Fibroblast of lung (primary cell): Measurements from ENCODE around the gene NCAN. TPM values are rescaled to one million over a fixed set of nuclear protein-coding genes. Genes with fewer than 3 reads are reported as not detected.

ENCODE experiments used
- DNase-seq, 2 donors: peaks; one replicate each; pipeline versions ENCODE4 v3.0.0 to v3.0.0-alpha.2; 2010; ENCODE audit warnings: low read depth in 2 of 2
- H2AFZ ChIP-seq: 2 replicates; pipeline ENCODE4 v1.5.1; 2012; ENCODE audit warnings: low read length, control low read depth, inconsistent platforms
- H3K27ac ChIP-seq: 2 replicates; pipeline ENCODE4 v1.5.1; 2011; ENCODE audit warnings: low read length, control low read depth; ENCODE audit not compliant: insufficient read depth
- H3K27me3 ChIP-seq: 2 replicates; pipeline ENCODE4 v1.5.1; 2011; ENCODE audit warnings: mild to moderate bottlenecking, low read length; ENCODE audit not compliant: control insufficient read depth, insufficient read depth
- H3K36me3 ChIP-seq: 2 replicates; pipeline ENCODE4 v1.5.1; 2011; ENCODE audit warnings: low read length; ENCODE audit not compliant: control insufficient read depth, insufficient read depth
- H3K4me1 ChIP-seq: 2 replicates; pipeline ENCODE4 v1.5.1; 2011; ENCODE audit warnings: low read length; ENCODE audit not compliant: control insufficient read depth, insufficient read depth; ENCODE audit errors: extremely low read depth
- H3K4me2 ChIP-seq: 2 replicates; pipeline ENCODE4 v1.5.1; 2011; ENCODE audit warnings: low read length, control low read depth; ENCODE audit not compliant: insufficient read depth; ENCODE audit errors: extremely low read depth
- H3K4me3 ChIP-seq, 4 experiments: fragments of 200-600 bp in 1 of 4; sonication (generic) in 1 of 4; replicated peaks in 1 of 4; 2 replicates each; pipeline ENCODE4 v1.5.1; 2011 to 2016; ENCODE audit warnings: low read length in 4 of 4, low read depth in 3 of 4, mild to moderate bottlenecking in 3 of 4, control low read depth in 2 of 4, inconsistent platforms in 1 of 4, mixed read lengths in 1 of 4; ENCODE audit not compliant: insufficient read depth in 1 of 4; ENCODE audit errors: control extremely low read depth in 1 of 4
- H3K79me2 ChIP-seq: 2 replicates; pipeline ENCODE4 v1.5.1; 2012; ENCODE audit warnings: mild to moderate bottlenecking, low read length, inconsistent platforms; ENCODE audit not compliant: control insufficient read depth, insufficient read depth
- H3K9ac ChIP-seq: 2 replicates; pipeline ENCODE4 v1.5.1; 2011; ENCODE audit warnings: mild to moderate bottlenecking, low read length, control low read depth; ENCODE audit not compliant: insufficient read depth
- H3K9me3 ChIP-seq: 2 replicates; pipeline ENCODE4 v1.5.1; 2012; ENCODE audit warnings: low read depth, low read length; ENCODE audit not compliant: control insufficient read depth, insufficient read depth
- H4K20me1 ChIP-seq: 2 replicates; pipeline ENCODE4 v1.5.1; 2011; ENCODE audit warnings: low read length; ENCODE audit not compliant: control insufficient read depth, insufficient read depth; ENCODE audit errors: extremely low read depth
- EZH2 ChIP-seq: IDR thresholded peaks from 2 replicates; pipeline ENCODE4 v1.5.1; 2012; ENCODE audit warnings: low read length, control low read depth, mild to moderate bottlenecking; ENCODE audit errors: missing control alignments
- polyA plus RNA-seq, 2 donors: library from polyadenylated mRNA; depleted of rRNA in 1 of 2; stranded (reverse) in 1 of 2; unstranded in 1 of 2; fragments of >200 nt; gene quantifications; 2 replicates each; pipeline ENCODE4 v1.2.1, GENCODE V29; 2011 to 2012; ENCODE audit warnings: missing spikeins in 1 of 2
- total RNA-seq: library from RNA; depleted of rRNA; stranded (reverse); fragments of >200 nt; gene quantifications from 2 replicates; pipeline ENCODE4 v1.2.1, GENCODE V29; 2014
- TF ChIP-seq, protein P1 (sequence below), 2 donors: IDR thresholded peaks in 1 of 2; conservative IDR thresholded peaks in 1 of 2; 1 replicate in 1 of 2; 2 replicates in 1 of 2; pipeline ENCODE4 v1.5.1; 2011 to 2012; ENCODE audit warnings: low read length in 2 of 2, control low read depth in 1 of 2, inconsistent platforms in 1 of 2, low read depth in 1 of 2, mild to moderate bottlenecking in 1 of 2

The NCAN gene
- total and polyA plus RNA-seq, 2 donors (not counting 1 experiment from before 2014, with no cell fraction given), result under 0.01 TPM; not detected in 1

DNA sequence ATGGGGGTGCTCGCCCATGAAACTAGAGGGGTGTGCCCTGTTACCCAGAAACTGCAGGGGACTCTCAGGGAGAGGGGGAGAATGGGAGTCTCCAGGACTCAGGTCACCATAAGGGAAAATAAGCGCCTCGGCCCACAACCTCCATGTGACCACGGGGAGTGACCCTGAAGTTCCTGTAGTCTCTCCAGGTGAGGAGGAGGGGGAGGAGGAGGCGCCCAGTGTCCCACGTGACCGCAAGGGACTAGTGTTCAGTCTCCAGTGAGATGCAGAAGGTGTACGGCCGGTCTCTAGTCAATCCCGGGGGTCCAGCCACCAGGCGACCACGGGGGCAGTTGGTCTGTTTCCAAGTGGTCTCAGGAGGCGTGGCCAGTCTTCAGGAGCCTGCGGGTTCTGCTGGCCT is 45.4 kb downstream of the NCAN start:
- Histone ChIP-seq H3K4me3 (no peak overlapping the region), H3K9me3 (no peaks in the 10 kb centered on the region), H3K79me2 (no peaks in the 10 kb centered on the region), H2AFZ (no peak overlapping the region), H3K9ac (no peak overlapping the region), H3K27me3 (peaks cover 23% of the 10 kb centered on the region), H4K20me1 (no peaks in the 10 kb centered on the region), H3K36me3 (no peaks in the 10 kb centered on the region), H3K27ac (no peak overlapping the region), H3K4me1 (no peaks in the 10 kb centered on the region), H3K4me2 (no peak overlapping the region)
- no peak for TF ChIP-seq EZH2
- TF ChIP-seq, protein P1, sequence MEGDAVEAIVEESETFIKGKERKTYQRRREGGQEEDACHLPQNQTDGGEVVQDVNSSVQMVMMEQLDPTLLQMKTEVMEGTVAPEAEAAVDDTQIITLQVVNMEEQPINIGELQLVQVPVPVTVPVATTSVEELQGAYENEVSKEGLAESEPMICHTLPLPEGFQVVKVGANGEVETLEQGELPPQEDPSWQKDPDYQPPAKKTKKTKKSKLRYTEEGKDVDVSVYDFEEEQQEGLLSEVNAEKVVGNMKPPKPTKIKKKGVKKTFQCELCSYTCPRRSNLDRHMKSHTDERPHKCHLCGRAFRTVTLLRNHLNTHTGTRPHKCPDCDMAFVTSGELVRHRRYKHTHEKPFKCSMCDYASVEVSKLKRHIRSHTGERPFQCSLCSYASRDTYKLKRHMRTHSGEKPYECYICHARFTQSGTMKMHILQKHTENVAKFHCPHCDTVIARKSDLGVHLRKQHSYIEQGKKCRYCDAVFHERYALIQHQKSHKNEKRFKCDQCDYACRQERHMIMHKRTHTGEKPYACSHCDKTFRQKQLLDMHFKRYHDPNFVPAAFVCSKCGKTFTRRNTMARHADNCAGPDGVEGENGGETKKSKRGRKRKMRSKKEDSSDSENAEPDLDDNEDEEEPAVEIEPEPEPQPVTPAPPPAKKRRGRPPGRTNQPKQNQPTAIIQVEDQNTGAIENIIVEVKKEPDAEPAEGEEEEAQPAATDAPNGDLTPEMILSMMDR (conservative IDR thresholded peaks at IDR 0.05 in 1 of 2, IDR thresholded peaks at IDR 0.05 in 1 of 2; ENCODE audit: low read depth in 1 of 2, low read length in 2 of 2), result no peak
- DNase-seq, result no peak

DNA sequence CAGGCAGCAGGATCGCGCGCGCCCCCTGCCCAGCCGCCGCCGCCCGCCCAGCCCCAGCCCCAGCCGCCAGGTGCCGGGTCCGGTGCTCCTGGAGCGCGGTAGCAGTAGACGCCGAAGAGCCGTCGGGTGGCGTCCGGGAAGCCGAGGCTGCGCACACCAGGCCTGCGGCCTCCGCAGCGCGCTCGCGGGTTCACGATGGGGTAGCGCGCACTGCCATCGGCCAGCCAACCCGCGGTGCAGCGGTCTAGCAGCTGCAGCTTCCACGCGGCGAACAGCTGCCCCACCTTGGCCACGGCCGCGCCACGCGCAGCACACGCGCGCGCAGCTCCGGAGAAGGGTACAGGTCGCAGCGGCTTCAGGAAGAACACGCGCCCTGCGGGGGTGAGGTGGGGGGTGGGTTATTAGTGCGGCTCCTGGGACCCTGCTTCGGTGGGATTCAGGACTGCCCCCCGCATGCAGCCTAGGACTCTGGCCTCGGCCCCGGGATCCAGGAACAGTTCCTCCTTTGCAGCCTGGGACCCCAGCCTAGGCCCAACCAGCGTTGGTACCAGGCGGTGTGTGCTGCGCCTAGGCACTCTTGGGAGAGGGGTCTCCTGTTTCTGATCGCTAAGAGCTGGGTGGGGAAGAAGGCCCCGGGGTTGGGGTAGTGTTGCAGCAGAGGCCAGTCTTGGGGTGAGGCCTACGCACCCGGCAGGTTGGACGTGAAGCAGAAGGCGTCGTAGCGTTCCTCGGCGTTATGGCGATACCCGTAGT is 46.3 kb downstream of the NCAN start:
- Histone ChIP-seq H3K27me3 (peaks cover 31% of the 10 kb centered on the region), H4K20me1 (no peaks in the 10 kb centered on the region), H3K4me3 (no peak overlapping the region), H3K9ac (no peak overlapping the region), H3K4me1 (no peaks in the 10 kb centered on the region), H3K9me3 (no peaks in the 10 kb centered on the region), H2AFZ (no peak overlapping the region), H3K27ac (no peak overlapping the region), H3K4me2 (no peak overlapping the region), H3K79me2 (no peaks in the 10 kb centered on the region), H3K36me3 (no peaks in the 10 kb centered on the region)
- DNase-seq, result no peak
- TF ChIP-seq EZH2, result no peak
- TF ChIP-seq, protein P1 (conservative IDR thresholded peaks at IDR 0.05 in 1 of 2, IDR thresholded peaks at IDR 0.05 in 1 of 2; ENCODE audit: low read depth in 1 of 2, low read length in 2 of 2), result no peak

DNA sequence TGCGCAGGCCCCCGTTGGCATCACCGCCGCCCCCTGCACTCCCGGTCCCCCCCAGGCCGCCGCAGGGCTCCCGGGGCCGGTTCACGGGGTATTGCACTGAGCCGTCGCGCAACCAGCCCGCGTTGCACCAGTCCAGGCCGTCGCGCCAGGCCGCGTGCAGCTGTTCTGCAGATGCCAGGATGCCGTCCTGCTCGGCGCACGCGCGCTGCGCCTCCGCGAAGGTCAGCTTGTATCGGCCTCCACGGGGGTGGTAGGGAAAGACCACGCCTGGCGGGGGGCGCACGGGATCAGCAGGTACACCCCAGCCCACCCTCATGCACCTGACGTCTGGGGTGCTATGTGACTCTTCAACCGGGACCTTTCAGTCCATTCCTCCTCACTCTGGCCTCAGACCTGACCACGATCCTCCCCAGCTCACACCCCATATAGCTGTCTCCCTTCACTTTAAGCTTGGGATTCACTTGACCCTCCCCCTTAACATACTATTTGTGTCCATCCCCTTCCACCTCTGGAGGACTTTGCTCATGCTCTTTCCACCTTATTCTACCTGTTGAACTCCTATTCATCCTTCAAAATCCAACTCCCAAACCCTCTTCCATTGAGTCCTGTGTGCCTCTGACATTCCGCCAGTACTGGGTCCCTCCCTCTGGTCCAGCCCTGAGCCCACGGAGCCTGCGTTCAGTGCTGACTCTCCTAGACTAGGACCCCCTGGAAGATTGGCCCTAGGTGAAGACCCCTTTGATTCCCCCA is 47.0 kb downstream of the NCAN start:
- Histone ChIP-seq H3K4me2 (no peak overlapping the region), H3K27ac (no peak overlapping the region), H4K20me1 (no peaks in the 10 kb centered on the region), H3K9ac (no peak overlapping the region), H3K36me3 (no peaks in the 10 kb centered on the region), H3K4me3 (no peak overlapping the region), H3K79me2 (no peaks in the 10 kb centered on the region), H2AFZ (no peak overlapping the region), H3K9me3 (no peaks in the 10 kb centered on the region), H3K4me1 (no peaks in the 10 kb centered on the region), H3K27me3 (peaks cover 34% of the 10 kb centered on the region)
- TF ChIP-seq, protein P1 (conservative IDR thresholded peaks at IDR 0.05 in 1 of 2, IDR thresholded peaks at IDR 0.05 in 1 of 2; ENCODE audit: low read depth in 1 of 2, low read length in 2 of 2), result no peak
- no peak for TF ChIP-seq EZH2
- DNase-seq, result no peak
